ACC112 (cell line): ENCODE data around the gene FANCM.
"Not testable (repeated sequence)": the region's sequence is repeated elsewhere in the genome, so short reads cannot be mapped to it uniquely, and the experiment has no call there.

ENCODE experiments used
- H2AFZ ChIP-seq: fragments of 200-600 bp; sonication (generic); one replicate; pipeline ENCODE4 v1.6.0; 2017; ENCODE audit warnings: antibody characterized with exemption, low read length; ENCODE audit not compliant: unreplicated experiment
- H3K27ac ChIP-seq: fragments of 200-600 bp; sonication (generic); 2 replicates; pipeline ENCODE4 v1.5.1; 2014; ENCODE audit warnings: low read depth, mild to moderate bottlenecking, antibody characterized with exemption, low read length, moderate library complexity
- H3K27me3 ChIP-seq: fragments of 200-600 bp; sonication (generic); 2 replicates; pipeline ENCODE4 v1.6.1; 2014; ENCODE audit warnings: mild to moderate bottlenecking, antibody characterized with exemption, low read length, moderate library complexity, mixed read lengths; ENCODE audit not compliant: insufficient read depth
- H3K36me3 ChIP-seq: fragments of 200-600 bp; sonication (generic); 2 replicates; pipeline ENCODE4 v1.6.1; 2016; ENCODE audit warnings: mild to moderate bottlenecking, antibody characterized with exemption, low read length, moderate library complexity, mixed read lengths; ENCODE audit not compliant: insufficient read depth
- H3K4me1 ChIP-seq: fragments of 200-600 bp; sonication (generic); one replicate; pipeline ENCODE4 v1.6.1; 2016; ENCODE audit warnings: low read length, mixed read lengths; ENCODE audit not compliant: insufficient read depth, unreplicated experiment, control insufficient read depth
- H3K4me3 ChIP-seq: fragments of 200-600 bp; sonication (generic); 2 replicates; pipeline ENCODE4 v1.5.1; 2014; ENCODE audit warnings: mild to moderate bottlenecking, low read depth, low read length
- H3K79me2 ChIP-seq: fragments of 200-600 bp; sonication (generic); one replicate; pipeline ENCODE4 v1.6.0; 2016; ENCODE audit warnings: low read length; ENCODE audit not compliant: control insufficient read depth, unreplicated experiment, insufficient read depth

FANCM gene

GRCh38 chr14:45194964-45195363 lies 59.2 kb downstream of the FANCM start:
- peaks cover 16% of the 10 kb centered on the region for H3K4me1 ChIP-seq
- no peak overlapping the region for H3K4me3 ChIP-seq
- H2AFZ ChIP-seq: no peak overlapping the region
- peaks cover 10% of the 10 kb centered on the region for H3K36me3 ChIP-seq
- no peaks in the 10 kb centered on the region for H3K27me3 ChIP-seq
- H3K27ac ChIP-seq: no peak overlapping the region
- H3K79me2 ChIP-seq: no peaks in the 10 kb centered on the region

GRCh38 chr14:45198551-45198950 lies 62.8 kb downstream of the FANCM start:
- Histone ChIP-seq H3K27ac (peak overlapping the region; percentile 37; the same call in 1 of the 2 replicates), H2AFZ (no peak overlapping the region), H3K4me3 (no peak overlapping the region), H3K4me1 (peaks cover 16% of the 10 kb centered on the region), H3K27me3 (no peaks in the 10 kb centered on the region), H3K36me3 (peaks cover 11% of the 10 kb centered on the region; the same call in 1 of the 2 replicates), H3K79me2 (no peaks in the 10 kb centered on the region)

GRCh38 chr14:45199230-45199629 lies 63.5 kb downstream of the FANCM start:
- H3K27me3 ChIP-seq: no peaks in the 10 kb centered on the region
- H3K4me3 ChIP-seq: no peak overlapping the region
- H3K4me1 ChIP-seq: peaks cover 16% of the 10 kb centered on the region
- peak overlapping the region; percentile 37 for H3K27ac ChIP-seq
- H3K36me3 ChIP-seq: peaks cover 14% of the 10 kb centered on the region; the same call in 1 of the 2 replicates
- H3K79me2 ChIP-seq: no peaks in the 10 kb centered on the region
- no peak overlapping the region for H2AFZ ChIP-seq

GRCh38 chr14:45201905-45202304 lies 66.2 kb downstream of the FANCM start:
- H3K27ac ChIP-seq: no peak overlapping the region
- no peak overlapping the region for H3K4me3 ChIP-seq
- H3K27me3 ChIP-seq: no peaks in the 10 kb centered on the region
- no peaks in the 10 kb centered on the region for H3K79me2 ChIP-seq
- H2AFZ ChIP-seq: no peak overlapping the region
- H3K4me1 ChIP-seq: peaks cover 16% of the 10 kb centered on the region
- peaks cover 20% of the 10 kb centered on the region; the same call in 1 of the 2 replicates for H3K36me3 ChIP-seq

GRCh38 chr14:45204241-45204640 lies 68.5 kb downstream of the FANCM start:
- Histone ChIP-seq H3K27ac (no peak overlapping the region), H3K36me3 (peaks cover 24% of the 10 kb centered on the region), H3K27me3 (no peaks in the 10 kb centered on the region), H2AFZ (no peak overlapping the region), H3K4me3 (no peak overlapping the region), H3K79me2 (no peaks in the 10 kb centered on the region), H3K4me1 (peaks cover 5% of the 10 kb centered on the region)

GRCh38 chr14:45210159-45210558 lies 74.4 kb downstream of the FANCM start:
- Histone ChIP-seq H3K27ac (no peak overlapping the region), H3K36me3 (peaks cover 33% of the 10 kb centered on the region)

GRCh38 chr14:45211295-45211694 lies 75.6 kb downstream of the FANCM start:
- no peak overlapping the region for H3K27ac ChIP-seq
- no peaks in the 10 kb centered on the region for H3K79me2 ChIP-seq
- no peak overlapping the region for H2AFZ ChIP-seq
- no peaks in the 10 kb centered on the region for H3K4me1 ChIP-seq
- no peaks in the 10 kb centered on the region for H3K27me3 ChIP-seq
- H3K4me3 ChIP-seq: no peak overlapping the region
- peaks cover 30% of the 10 kb centered on the region for H3K36me3 ChIP-seq

More at GRCh38 chr14:45210159-45210558, 74.4 kb downstream of the FANCM start:
- no peaks in the 10 kb centered on the region for H3K4me1 ChIP-seq
- H3K4me3 ChIP-seq: no peak overlapping the region
- no peaks in the 10 kb centered on the region for H3K79me2 ChIP-seq
- H2AFZ ChIP-seq: no peak overlapping the region
- H3K27me3 ChIP-seq: no peaks in the 10 kb centered on the region

GRCh38 chr14:45212231-45212630 lies 76.5 kb downstream of the FANCM start:
- H3K27me3 ChIP-seq: no peaks in the 10 kb centered on the region
- peaks cover 28% of the 10 kb centered on the region for H3K36me3 ChIP-seq
- H3K4me1 ChIP-seq: no peaks in the 10 kb centered on the region
- no peaks in the 10 kb centered on the region for H3K79me2 ChIP-seq
- no peak overlapping the region for H2AFZ ChIP-seq
- no peak overlapping the region for H3K27ac ChIP-seq
- H3K4me3 ChIP-seq: no peak overlapping the region

- not testable (repeated sequence) for H3K79me2 ChIP-seq, H3K4me1 ChIP-seq, H3K4me3 ChIP-seq, H2AFZ ChIP-seq, H3K27me3 ChIP-seq, H3K27ac ChIP-seq
- peaks cover 24% of the 10 kb centered on the region for H3K36me3 ChIP-seq
Measured at GRCh38 chr14:45213716-45214115, 78.0 kb downstream of the FANCM start.

GRCh38 chr14:45214341-45214740 lies 78.6 kb downstream of the FANCM start:
- H3K4me1 ChIP-seq, H3K79me2 ChIP-seq, H3K27me3 ChIP-seq, H3K4me3 ChIP-seq, H2AFZ ChIP-seq, H3K27ac ChIP-seq: not testable (repeated sequence)
- H3K36me3 ChIP-seq: peaks cover 24% of the 10 kb centered on the region

GRCh38 chr14:45222485-45223262 lies 86.9 kb downstream of the FANCM start:
- H3K27ac ChIP-seq: no peak overlapping the region
- H3K4me3 ChIP-seq: no peak overlapping the region
- H3K36me3 ChIP-seq: peaks cover 30% of the 10 kb centered on the region
- H2AFZ ChIP-seq: no peak overlapping the region
- H3K4me1 ChIP-seq: no peaks in the 10 kb centered on the region
- H3K79me2 ChIP-seq: no peaks in the 10 kb centered on the region
- no peaks in the 10 kb centered on the region for H3K27me3 ChIP-seq
